ENCODE data around the gene GEMIN4. TPM values are rescaled to one million over a fixed set of nuclear protein-coding genes. Genes with fewer than 3 reads are reported as not detected.

GEMIN4 gene
- total and polyA plus RNA-seq, 2 of the 4 experiments (the other 2 are of a cell fraction), result 16.5 to 20.4 TPM

- H4K8ac ChIP-seq (ENCODE audit: low read depth in 2 of 2, low read length in 2 of 2), result no peak overlapping the region
- BruUV-seq (replicated peaks), result no TSS peak
Measured at GRCh38 chr17:791829-792228, 39.8 kb upstream of the GEMIN4 start.

More at GRCh38 chr17:791829-792228, 39.8 kb upstream of the GEMIN4 start:
- ChIA-PET CTCF (no interaction called here), POLR2A (ENCODE audit: unreplicated experiment) (no interaction called here)
- intact Hi-C loops (cut with micrococcal nuclease), result loop anchor here (10.0 kb wide), 1 partner anchor 113 kb away; no protein-coding TSS in a partner anchor
- Histone ChIP-seq H4K5ac (ENCODE audit: low read depth, low read length) (no peak overlapping the region), H2BK15ac (ENCODE audit: low read depth, low read length) (no peak overlapping the region), H2AK9ac (replicated peaks; ENCODE audit: low read depth, low read length, poor library complexity) (no peak overlapping the region), H3K9me3 (ENCODE audit: control insufficient read depth, insufficient read depth, low read length) (no peaks in the 10 kb centered on the region), H2AFZ (replicated peaks; ENCODE audit: low read length, poor library complexity) (no peak overlapping the region), H3K79me1 (ENCODE audit: low read depth in 1 of 2, low read length in 2 of 2) (peaks cover 11 to 42% of the 10 kb centered on the region in 2 experiments; a peak in 3 of 4 replicates), H3K4ac (ENCODE audit: low read depth, low read length) (no peak overlapping the region), H3K4me3 (ENCODE audit: insufficient read depth, low read depth, low read length) (no peak overlapping the region), H4K91ac (ENCODE audit: insufficient read depth, low read depth, low read length) (no peak overlapping the region), H2BK20ac (ENCODE audit: low read depth, low read length) (no peak overlapping the region), H2BK120ac (ENCODE audit: low read depth, low read length) (no peak overlapping the region), H2BK5ac (ENCODE audit: low read depth, low read length, poor library complexity, severe bottlenecking) (no peak overlapping the region), H3K27me3 (ENCODE audit: control insufficient read depth, insufficient read depth, low read length) (no peaks in the 10 kb centered on the region), H3K27ac (ENCODE audit: insufficient read depth, low read length) (no peak overlapping the region), H3K36me3 (ENCODE audit: control insufficient read depth, insufficient read depth, low read length) (peaks cover 35% of the 10 kb centered on the region), H3K23ac (ENCODE audit: low read depth, low read length) (no peak overlapping the region), H3K9me1 (ENCODE audit: insufficient read depth, low read length) (peaks cover 7% of the 10 kb centered on the region; the same call in 1 of the 2 replicates), H3K18ac (ENCODE audit: low read depth, low read length) (no peak overlapping the region), H3K4me1 (ENCODE audit: control insufficient read depth, insufficient read depth, low read length) (peaks cover 14% of the 10 kb centered on the region; the same call in 1 of the 2 replicates), H3K56ac (ENCODE audit: extremely low read depth, insufficient read depth, low read length) (no peak overlapping the region), H2AK5ac (ENCODE audit: low read depth, low read length) (no peak overlapping the region), H3K4me2 (ENCODE audit: low read depth, low read length) (no peak overlapping the region), H3K9ac (ENCODE audit: low read depth, low read length) (no peak overlapping the region), H4K20me1 (ENCODE audit: insufficient read depth, low read length) (peaks cover 15% of the 10 kb centered on the region), H3K14ac (replicated peaks; ENCODE audit: low read depth, low read length) (no peak overlapping the region)
- DNase-seq (no peak), ATAC-seq (ENCODE audit: low read depth) (no peak)
- in situ Hi-C loops (cut with MboI; ENCODE audit: low sequenced_read_pairs), result no loop called here
- dilution Hi-C loops (cut with HindIII; ENCODE audit: low sequenced_read_pairs, unreplicated experiment), result loop anchor here (25.0 kb wide), 1 partner anchor 195 kb away; the partner anchor contains the start of genes NXN and TIMM22
- no peak for TF ChIP-seq MAZ (IDR thresholded peaks at IDR 0.05; ENCODE audit: borderline replicate concordance, low read depth, low read length)
- TF ChIP-seq ELK1 (IDR thresholded peaks at IDR 0.05; ENCODE audit: borderline replicate concordance, low read depth, low read length), result no peak
- TF ChIP-seq MXI1 (IDR thresholded peaks at IDR 0.05; ENCODE audit: borderline replicate concordance, low read depth, low read length), result no peak
- TF ChIP-seq RFX5 (IDR thresholded peaks at IDR 0.05; ENCODE audit: low read depth, low read length), result no peak
- TF ChIP-seq CEBPB (IDR thresholded peaks at IDR 0.05; ENCODE audit: low read depth, low read length), result no peak
- TF ChIP-seq CHD1 (IDR thresholded peaks at IDR 0.05; ENCODE audit: low read depth, low read length), result no peak
- no peak for TF ChIP-seq FOS (IDR thresholded peaks at IDR 0.05; ENCODE audit: low read depth, low read length)
- no peak for TF ChIP-seq RCOR1 (IDR thresholded peaks at IDR 0.05; ENCODE audit: insufficient replicate concordance, low read length)
- no peak for TF ChIP-seq CTCF (conservative IDR thresholded peaks at IDR 0.05; ENCODE audit: low read depth, low read length)
- no peak for TF ChIP-seq MAFK (IDR thresholded peaks at IDR 0.05; ENCODE audit: low read depth, low read length)
- TF ChIP-seq SMC3 (IDR thresholded peaks at IDR 0.05; ENCODE audit: low read depth, low read length), result no peak
- TF ChIP-seq POLR2A (IDR thresholded peaks at IDR 0.05; ENCODE audit: low read depth, low read length), result no peak
- TF ChIP-seq RAD21 (IDR thresholded peaks at IDR 0.05; ENCODE audit: low read length), result no peak
- no peak for TF ChIP-seq BHLHE40 (IDR thresholded peaks at IDR 0.05; ENCODE audit: low read depth, low read length)
- TF ChIP-seq USF2 (IDR thresholded peaks at IDR 0.05; ENCODE audit: low read depth, low read length), result no peak
- TF ChIP-seq NFE2L2 (IDR thresholded peaks at IDR 0.05; ENCODE audit: low read depth, low read length), result no peak
- WGBS, 2 experiments (ENCODE audit: extremely low coverage in 2 of 2, insufficient read length in 1 of 2), result 94% methylated on average over 8 of the region's 19 CpGs; no CpG with 5 or more reads in 1 of the 2 experiments

Data from IMR-90 (cell line).